Right lobe of liver (tissue), 4 donors: ENCODE data around the gene GSG1.

Experiments
- CTCF ChIP-seq, 4 donors: fragments of 200-600 bp in 3 of 4; fragments of 450-650 bp in 1 of 4; IDR thresholded peaks; one replicate each; pipeline versions ENCODE4 v1.5.1 to v1.8.0; 2016 to 2022; ENCODE audit warnings: antibody characterized with exemption in 4 of 4, mild to moderate bottlenecking in 2 of 4
- POLR2A ChIP-seq: fragments of 450-650 bp; IDR thresholded peaks from one replicate; pipeline ENCODE4 v1.6.1; 2017; ENCODE audit warnings: antibody characterized with exemption, mild to moderate bottlenecking
- donor health status: DM: no; HTN: no; CAD: no.
- donor health status: DM: no; HTN: no; CAD: no.
- donor health status: DM: no; HTN: yes; CAD: no.

GRCh38 chr12:13075118-13075480 lies 28.4 kb downstream of the GSG1 start:
- TF ChIP-seq CTCF (IDR thresholded peaks at IDR 0.05) = no peak
- no peak for TF ChIP-seq POLR2A
